Suppressor macrophage treated with lipopolysaccharide for 1 hour (primary cell): Measurements from ENCODE around the gene GEMIN7.
"Not testable (repeated sequence)": the region's sequence is repeated elsewhere in the genome, so short reads cannot be mapped to it uniquely, and the experiment has no call there.

ENCODE experiments used
- DNase-seq, 3 donors: peaks; one replicate each; pipeline ENCODE4 v3.0.0-alpha.2; 2020 to 2022

GEMIN7 gene

GRCh38 chr19:45107621-45108150 lies 28.6 kb downstream of the GEMIN7 start:
- DNase-seq = no peak

GRCh38 chr19:45110851-45111266 lies 31.8 kb downstream of the GEMIN7 start:
- DNase-seq = peak; percentile 46 to 54 (median 47)

GRCh38 chr19:45112111-45112827 lies 33.2 kb downstream of the GEMIN7 start:
- no peak for DNase-seq

DNA sequence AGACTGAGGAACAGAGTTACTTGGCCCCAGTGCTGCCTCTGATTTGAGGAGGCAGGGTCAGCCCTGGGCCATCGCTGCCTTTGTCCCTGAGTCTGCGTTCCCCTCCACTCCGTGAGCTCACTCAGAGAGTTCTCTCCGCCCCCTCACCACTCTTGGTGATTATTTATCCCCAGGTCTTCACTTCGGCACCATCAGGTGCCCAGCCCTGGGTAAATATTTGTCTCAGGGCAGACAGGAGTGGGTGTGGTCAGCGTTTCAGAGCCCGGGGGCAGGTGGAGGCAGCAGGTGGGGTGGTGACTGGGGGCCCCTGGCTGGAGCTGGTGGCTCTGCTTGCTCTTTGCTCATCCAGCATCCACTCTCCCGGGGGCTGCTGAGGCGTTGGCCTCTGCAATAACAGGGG lies 34.6 kb downstream of the GEMIN7 start:
- no peak for DNase-seq

DNA sequence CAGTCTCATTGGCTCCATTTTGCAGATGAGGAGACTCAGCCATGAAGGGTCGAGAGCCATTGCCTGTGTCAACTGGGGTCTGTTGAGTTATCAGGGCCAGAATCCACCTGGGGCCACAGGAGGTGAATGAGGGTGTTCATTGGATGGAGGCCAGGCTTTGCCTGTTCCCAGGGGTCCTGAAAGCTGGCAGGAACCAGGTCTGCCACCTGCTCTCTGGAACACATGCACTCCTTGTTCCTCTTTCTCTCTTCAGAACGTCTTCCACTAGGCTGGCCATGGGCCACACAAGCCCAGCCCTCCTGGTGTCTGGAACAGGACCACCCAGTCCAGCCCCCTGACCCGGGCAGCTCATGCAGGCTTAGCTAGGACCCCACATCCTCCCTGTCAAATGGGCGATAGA lies 35.1 kb downstream of the GEMIN7 start:
- DNase-seq = no peak

- DNase-seq = peak; percentile 43 to 73 (median 47)
These were observed 37.0 kb downstream of the GEMIN7 start for GRCh38 chr19:45115809-45116615.

DNA sequence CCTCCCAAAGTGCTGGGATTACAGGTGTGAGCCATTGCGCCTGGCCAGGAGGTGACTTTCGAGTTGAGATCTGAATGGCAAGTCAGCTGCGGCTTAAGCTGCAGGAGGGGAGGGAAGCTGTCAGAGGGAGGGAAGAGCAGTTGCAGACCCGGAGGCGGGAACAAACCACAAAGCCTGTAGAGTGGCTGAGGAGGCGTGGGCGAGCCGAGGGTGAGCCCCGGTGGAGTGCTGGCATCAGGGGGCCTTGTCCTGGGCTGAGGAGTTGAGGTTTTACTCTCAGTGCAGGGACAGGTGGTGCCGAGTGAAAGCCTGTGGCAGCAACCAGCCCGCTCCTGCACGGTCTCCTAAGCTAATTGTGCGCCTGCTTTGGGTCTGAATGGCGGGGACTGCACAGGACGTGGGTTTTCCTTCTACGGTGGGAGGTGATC lies 38.1 kb downstream of the GEMIN7 start:
- peak; percentile 76 to 82 (median 77) for DNase-seq

DNA sequence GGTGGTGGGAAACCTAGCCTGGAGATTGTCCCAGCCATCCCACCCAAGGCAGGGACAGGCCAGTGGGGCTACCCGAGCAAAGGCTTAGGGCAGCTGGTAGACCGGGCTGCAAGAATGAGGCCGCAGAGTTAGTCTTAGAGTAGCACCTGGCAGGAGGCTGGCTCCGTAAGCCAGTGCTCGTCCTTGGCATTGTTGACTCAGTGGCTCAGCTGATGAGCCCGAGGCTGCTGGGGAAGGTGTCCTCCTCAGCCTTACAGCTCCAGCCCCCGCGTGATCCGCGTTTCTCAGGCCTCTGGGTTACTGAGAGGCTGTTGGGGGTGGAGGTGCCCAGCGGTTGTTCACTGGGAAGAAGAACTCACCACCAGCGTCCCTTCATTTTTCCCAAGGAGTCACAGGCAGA lies 38.6 kb downstream of the GEMIN7 start:
- DNase-seq = peak in 1 of 3 donors; percentile 38

GRCh38 chr19:45118106-45118505 lies 39.0 kb downstream of the GEMIN7 start:
- DNase-seq = peak in 2 of 3 donors; percentile 19 to 36

GRCh38 chr19:45118591-45119355 lies 39.7 kb downstream of the GEMIN7 start:
- DNase-seq = not testable (repeated sequence)

GRCh38 chr19:45119582-45119981 lies 40.5 kb downstream of the GEMIN7 start:
- no peak for DNase-seq

DNA sequence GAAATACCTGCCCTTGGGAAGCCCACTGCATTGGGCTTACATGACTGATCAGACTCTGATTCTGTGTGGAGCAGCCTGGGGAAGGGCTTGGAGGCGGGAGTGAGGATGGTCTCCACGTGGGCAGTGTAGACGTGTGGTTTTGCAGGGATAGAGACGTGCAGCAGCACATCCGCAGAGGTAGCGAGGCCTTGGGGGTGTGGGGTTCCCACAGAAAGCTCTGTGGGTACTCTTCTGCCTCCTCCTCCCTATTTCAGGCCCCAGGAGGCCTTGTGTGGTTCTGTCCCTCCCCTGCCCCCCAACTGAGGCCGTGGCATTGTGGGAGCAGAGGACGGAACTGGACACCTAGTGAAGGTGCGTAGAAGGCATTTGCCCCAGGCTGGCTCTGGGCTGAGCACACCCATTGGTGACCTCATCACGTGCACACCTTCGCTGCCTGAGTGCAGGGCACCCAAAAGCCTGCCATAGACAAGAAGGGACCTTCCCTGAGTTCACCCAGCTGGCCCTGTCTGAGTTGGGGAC lies 42.8 kb downstream of the GEMIN7 start:
- DNase-seq = no peak

DNA sequence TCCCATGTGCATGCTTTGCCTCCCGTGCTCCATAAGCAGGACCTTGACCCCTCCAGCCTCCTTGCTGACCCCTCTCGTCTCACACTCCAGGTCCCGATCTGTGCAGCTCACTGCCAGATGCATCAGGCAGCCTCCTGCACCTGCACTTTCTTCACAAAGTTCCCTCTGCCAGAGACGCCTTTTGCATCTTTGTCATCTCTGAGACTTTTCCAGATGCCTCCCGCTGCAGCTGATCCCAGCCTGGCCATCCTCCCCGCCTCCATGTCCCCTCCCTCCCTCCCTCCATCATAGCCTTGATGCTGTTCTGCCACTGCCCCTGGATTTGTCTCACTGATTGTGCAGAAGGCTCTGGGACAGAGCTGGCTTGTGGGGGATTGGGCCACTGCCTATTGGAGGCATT lies 43.8 kb downstream of the GEMIN7 start:
- no peak for DNase-seq

GRCh38 chr19:45123440-45123850 lies 44.4 kb downstream of the GEMIN7 start:
- DNase-seq = no peak

- no peak for DNase-seq
These were observed 45.0 kb downstream of the GEMIN7 start for GRCh38 chr19:45124021-45124420.

- DNase-seq = no peak
These were observed 46.3 kb downstream of the GEMIN7 start for GRCh38 chr19:45125360-45125759.

GRCh38 chr19:45125975-45126493 lies 47.0 kb downstream of the GEMIN7 start:
- DNase-seq = peak; percentile 69 to 83 (median 74)

GRCh38 chr19:45126654-45127053 lies 47.6 kb downstream of the GEMIN7 start:
- no peak for DNase-seq

DNA sequence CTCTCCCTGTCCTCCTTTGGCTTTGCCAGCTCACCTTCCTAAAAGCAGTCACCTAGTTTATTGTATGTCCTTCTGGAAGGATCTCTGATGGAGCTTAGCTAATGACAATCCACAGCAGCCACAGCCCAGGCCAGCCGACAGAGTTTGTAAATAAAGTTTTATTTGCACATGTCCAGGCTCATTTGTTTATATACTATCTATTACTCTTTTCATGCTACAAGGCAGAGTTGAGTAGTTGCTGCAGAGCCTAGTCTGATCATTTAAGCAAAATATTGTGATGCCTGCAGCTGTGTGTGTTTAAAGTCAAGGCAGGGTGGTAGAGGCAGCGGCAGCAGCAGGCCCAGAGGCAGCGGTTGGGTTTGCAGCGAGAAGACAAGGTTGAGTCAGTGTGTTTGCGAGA lies 49.1 kb downstream of the GEMIN7 start:
- no peak for DNase-seq

DNA sequence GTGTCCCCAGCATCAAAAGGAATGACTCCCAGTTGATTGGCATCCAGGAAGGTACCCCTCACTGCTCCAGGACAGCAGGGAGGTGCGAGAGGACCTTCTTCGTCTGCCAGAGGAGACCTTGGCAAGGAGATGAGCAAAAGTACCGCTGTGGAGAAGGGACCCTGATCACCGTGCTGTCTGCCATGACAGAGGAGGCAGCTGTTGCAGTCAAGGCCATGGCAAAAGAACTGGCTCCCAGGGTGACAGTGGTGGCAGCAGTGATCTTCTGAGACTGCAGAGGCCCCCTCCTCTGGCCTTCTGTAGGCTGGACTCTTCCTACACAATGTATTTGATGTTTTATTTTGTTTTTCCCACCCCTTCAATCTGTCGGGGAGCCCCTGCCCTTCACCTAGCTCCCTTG lies 49.7 kb downstream of the GEMIN7 start:
- DNase-seq = no peak

GRCh38 chr19:45130236-45130635 lies 51.2 kb downstream of the GEMIN7 start:
- no peak for DNase-seq

DNA sequence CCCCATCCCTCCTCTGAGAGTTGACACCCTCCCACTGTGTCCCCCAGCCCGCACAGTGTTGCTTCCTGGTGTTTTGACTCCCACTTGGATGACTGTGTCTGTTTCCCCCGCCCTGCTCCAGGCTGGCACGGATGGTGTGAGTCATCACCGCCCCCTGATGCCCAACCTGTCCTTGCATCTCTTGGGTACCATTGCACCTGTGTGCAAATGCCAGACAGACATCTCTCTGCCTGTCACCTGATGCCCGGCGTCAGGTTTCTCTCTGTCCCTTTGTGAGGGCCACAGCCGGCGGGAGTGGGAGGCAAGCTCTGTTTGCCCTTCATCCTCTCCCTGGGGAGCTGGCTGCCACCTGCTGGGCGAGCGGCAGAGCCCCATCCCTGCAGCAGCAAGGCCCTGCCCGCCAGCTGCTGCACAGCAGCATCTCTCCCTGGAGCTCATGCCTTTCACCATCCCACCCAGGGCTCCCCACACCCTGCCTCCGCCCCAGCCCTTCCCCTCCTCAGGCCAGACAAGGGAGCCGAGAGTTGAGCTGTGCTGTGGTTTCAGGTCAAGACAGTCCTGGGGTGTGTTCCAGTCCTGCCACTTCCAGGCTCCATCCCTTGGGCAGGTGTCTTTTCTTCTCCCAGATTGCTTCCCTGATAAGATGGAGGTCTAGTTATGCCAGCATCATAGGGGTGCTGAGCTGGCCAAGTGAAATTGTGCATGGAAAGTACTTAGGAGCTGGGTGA lies 52.0 kb downstream of the GEMIN7 start:
- DNase-seq = peak in 1 of 3 donors; percentile 22
